ENCODE data around the gene PRSS27. TPM values are rescaled to one million over a fixed set of nuclear protein-coding genes. Genes with fewer than 3 reads are reported as not detected.

The PRSS27 gene
- total RNA-seq, 4 donors from 2014 or later: 1.2 TPM; not detected in 2

GRCh38 chr16:2708955-2709587, 11.0 kb downstream of the PRSS27 start:
- no peaks in the 10 kb centered on the region for H3K4me1 ChIP-seq
- no peaks in the 10 kb centered on the region for H3K27me3 ChIP-seq
- no peaks in the 10 kb centered on the region for H3K9me3 ChIP-seq
- TF ChIP-seq POLR2A (IDR thresholded peaks at IDR 0.05) (no peak), CTCF (IDR thresholded peaks at IDR 0.05) (no peak)
- H3K4me3 ChIP-seq: no peak overlapping the region
- H3K27ac ChIP-seq: no peak overlapping the region
- no peak for DNase-seq
- peaks cover 0 to 61% (median 0%) of the 10 kb centered on the region in 3 donors for H3K36me3 ChIP-seq

- no peak for DNase-seq
- TF ChIP-seq POLR2A (IDR thresholded peaks at IDR 0.05) (no peak), CTCF (IDR thresholded peaks at IDR 0.05) (no peak)
- H3K27ac ChIP-seq: no peak overlapping the region
- H3K9me3 ChIP-seq: no peaks in the 10 kb centered on the region
- H3K4me1 ChIP-seq: no peaks in the 10 kb centered on the region
- H3K36me3 ChIP-seq: peaks cover 0 to 67% (median 0%) of the 10 kb centered on the region in 3 donors
- H3K4me3 ChIP-seq: no peak overlapping the region
- H3K27me3 ChIP-seq: no peaks in the 10 kb centered on the region
Observed at GRCh38 chr16:2708290-2708639, 11.8 kb downstream of the PRSS27 start.

- Histone ChIP-seq H3K27me3 (no peaks in the 10 kb centered on the region), H3K36me3 (peaks cover 0 to 73% (median 0%) of the 10 kb centered on the region in 3 donors), H3K9me3 (no peaks in the 10 kb centered on the region), H3K4me3 (no peak overlapping the region), H3K27ac (no peak overlapping the region), H3K4me1 (no peaks in the 10 kb centered on the region)
- DNase-seq: no peak
- TF ChIP-seq POLR2A (IDR thresholded peaks at IDR 0.05): no peak
- no peak for TF ChIP-seq CTCF (IDR thresholded peaks at IDR 0.05)
Observed at GRCh38 chr16:2707368-2708289, 12.4 kb downstream of the PRSS27 start.

GRCh38 chr16:2706611-2707311, 13.3 kb downstream of the PRSS27 start:
- no peak for DNase-seq
- no peaks in the 10 kb centered on the region for H3K27me3 ChIP-seq
- H3K27ac ChIP-seq: no peak overlapping the region
- H3K4me3 ChIP-seq: no peak overlapping the region
- H3K9me3 ChIP-seq: no peaks in the 10 kb centered on the region
- H3K36me3 ChIP-seq: peaks cover 0 to 82% (median 0%) of the 10 kb centered on the region in 3 donors
- H3K4me1 ChIP-seq: no peaks in the 10 kb centered on the region
- TF ChIP-seq CTCF (IDR thresholded peaks at IDR 0.05) (no peak), POLR2A (IDR thresholded peaks at IDR 0.05) (no peak)

GRCh38 chr16:2706085-2706484, 13.9 kb downstream of the PRSS27 start:
- DNase-seq: no peak
- Histone ChIP-seq H3K4me3 (no peak overlapping the region), H3K36me3 (peaks cover 0 to 89% (median 0%) of the 10 kb centered on the region in 3 donors), H3K4me1 (no peaks in the 10 kb centered on the region), H3K9me3 (no peaks in the 10 kb centered on the region), H3K27ac (no peak overlapping the region), H3K27me3 (no peaks in the 10 kb centered on the region)
- TF ChIP-seq POLR2A (IDR thresholded peaks at IDR 0.05): no peak
- no peak for TF ChIP-seq CTCF (IDR thresholded peaks at IDR 0.05)

Measured in Peyer's patch (tissue), 4 donors.